GM23338 (cell line): ENCODE data around the gene MYH10. TPM values are rescaled to one million over a fixed set of nuclear protein-coding genes. Genes with fewer than 3 reads are reported as not detected.

Source experiments
- ATAC-seq: fragments of 200-7000 bp; cut with Tn5 transposase; 3 replicates; pipeline ENCODE4 v1.9.1; 2020
- DNase-seq: peaks from one replicate; pipeline ENCODE4 v3.0.0-alpha.2; 2015; ENCODE audit warnings: low spot score
- H2AFZ ChIP-seq: fragments of 200-600 bp; sonication (generic); 2 replicates; pipeline ENCODE4 v1.8.0; 2016; ENCODE audit warnings: antibody characterized with exemption, mild to moderate bottlenecking, moderate library complexity
- H3F3A ChIP-seq: fragments of 200-600 bp; sonication (generic); replicated peaks from 2 replicates; pipeline ENCODE4 v1.8.0; 2017; ENCODE audit warnings: antibody characterized with exemption, mixed run types, low read depth
- H3K27ac ChIP-seq: fragments of 200-600 bp; sonication (generic); 2 replicates; pipeline ENCODE4 v1.6.1; 2016; ENCODE audit warnings: low read depth
- H3K27me3 ChIP-seq: fragments of 200-600 bp; sonication (generic); 2 replicates; pipeline ENCODE4 v1.8.0; 2016; ENCODE audit warnings: mild to moderate bottlenecking, mixed run types, moderate library complexity; ENCODE audit not compliant: insufficient read depth
- H3K36me3 ChIP-seq: fragments of 200-600 bp; sonication (generic); 2 replicates; pipeline ENCODE4 v1.8.0; 2016; ENCODE audit warnings: mild to moderate bottlenecking; ENCODE audit not compliant: insufficient read depth
- H3K4me1 ChIP-seq: fragments of 200-600 bp; sonication (generic); 2 replicates; pipeline ENCODE4 v1.8.0; 2016; ENCODE audit warnings: mild to moderate bottlenecking, moderate library complexity; ENCODE audit not compliant: insufficient read depth
- H3K4me2 ChIP-seq: fragments of 200-600 bp; sonication (generic); 2 replicates; pipeline ENCODE4 v1.7.1; 2017; ENCODE audit warnings: mixed run types
- H3K4me3 ChIP-seq: fragments of 200-600 bp; sonication (generic); 2 replicates; pipeline ENCODE4 v1.6.1; 2016; ENCODE audit warnings: mixed run types
- H3K79me2 ChIP-seq: fragments of 200-600 bp; sonication (generic); replicated peaks from 2 replicates; pipeline ENCODE4 v1.8.0; 2017; ENCODE audit warnings: mild to moderate bottlenecking; ENCODE audit not compliant: insufficient read depth
- H3K9me2 ChIP-seq: fragments of 200-600 bp; sonication (generic); 2 replicates; pipeline ENCODE4 v1.8.0; 2017; ENCODE audit not compliant: insufficient read depth
- H4K20me1 ChIP-seq: fragments of 200-600 bp; sonication (generic); replicated peaks from 2 replicates; pipeline ENCODE4 v1.8.0; 2017; ENCODE audit warnings: mild to moderate bottlenecking; ENCODE audit not compliant: insufficient read depth
- H3K27ac Mint-ChIP-seq: 2 replicates; pipeline ENCODE4 v1.8.0; 2020; ENCODE audit warnings: inconsistent platforms, mild to moderate bottlenecking, moderate library complexity, mixed read lengths
- H3K27me3 Mint-ChIP-seq: 3 replicates; pipeline ENCODE4 v1.8.0; 2022; ENCODE audit warnings: low read depth, mild to moderate bottlenecking, moderate library complexity, mixed read lengths, inconsistent platforms; ENCODE audit not compliant: insufficient read depth, poor library complexity
- H3K36me3 Mint-ChIP-seq: 3 replicates; pipeline ENCODE4 v1.8.0; 2021; ENCODE audit warnings: low read depth, mild to moderate bottlenecking, inconsistent platforms, moderate library complexity, mixed read lengths
- H3K4me1 Mint-ChIP-seq: 3 replicates; pipeline ENCODE4 v1.8.0; 2020; ENCODE audit warnings: mild to moderate bottlenecking, inconsistent platforms, mixed read lengths
- H3K4me3 Mint-ChIP-seq: 3 replicates; pipeline ENCODE4 v1.8.0; 2021; ENCODE audit warnings: moderate library complexity, mild to moderate bottlenecking, inconsistent platforms, mixed read lengths
- H3K9me3 Mint-ChIP-seq: 3 replicates; pipeline ENCODE4 v1.8.0; 2020; ENCODE audit warnings: moderate library complexity, mild to moderate bottlenecking, inconsistent platforms, mixed read lengths
- EZH2phosphoT487 ChIP-seq: fragments of 200-600 bp; sonication (generic); IDR thresholded peaks from one replicate; pipeline ENCODE4 v1.8.1; 2018; ENCODE audit warnings: antibody characterized with exemption; ENCODE audit not compliant: unreplicated experiment
- JUNB ChIP-seq: IDR thresholded peaks from one replicate; pipeline ENCODE4 v1.6.1; 2016; ENCODE audit warnings: antibody characterized with exemption; ENCODE audit not compliant: unreplicated experiment
- NANOG ChIP-seq: IDR thresholded peaks from 2 replicates; pipeline ENCODE4 v1.6.1; 2016; ENCODE audit warnings: antibody characterized with exemption, borderline replicate concordance
- STAT1 ChIP-seq: IDR thresholded peaks from one replicate; pipeline ENCODE4 v1.6.1; 2016; ENCODE audit warnings: antibody characterized with exemption; ENCODE audit not compliant: unreplicated experiment
- ZNF331 ChIP-seq: fragments of 250-450 bp; sonication (Bioruptor Pico); IDR thresholded peaks from 2 replicates; pipeline ENCODE4 v1.5.0; 2020; ENCODE audit warnings: low read depth, mild to moderate bottlenecking, moderate library complexity
- polyA plus RNA-seq: library from polyadenylated mRNA; unstranded; fragments of >200 nt; fragmentation: Nextera tagmentation; extraction: Ambion mirVana; gene quantifications from 2 replicates; pipeline ENCODE4 v1.2.1, GENCODE V29; 2016
- total RNA-seq: library from RNA; depleted of rRNA; stranded (reverse); fragments of >200 nt; shearing (Covaris generic); gene quantifications from 2 replicates; pipeline ENCODE4 v1.2.3, GENCODE V29; 2014
- TF ChIP-seq, protein P1 (sequence below): fragments of 250-450 bp; sonication (Bioruptor Pico); IDR thresholded peaks from 2 replicates; pipeline ENCODE4 v1.5.0; 2020; ENCODE audit warnings: mild to moderate bottlenecking, moderate library complexity
- TF ChIP-seq, protein P2 (sequence below): IDR thresholded peaks from one replicate; pipeline ENCODE4 v1.6.1; 2018; ENCODE audit warnings: antibody characterized with exemption; ENCODE audit not compliant: unreplicated experiment
- TF ChIP-seq, protein P3 (sequence below), 2 experiments: fragments of 200-600 bp in 1 of 2; sonication (generic) in 1 of 2; conservative IDR thresholded peaks; 2 replicates each; pipeline versions ENCODE4 v1.5.1 to v1.6.1; 2016 to 2017; ENCODE audit warnings: antibody characterized with exemption in 2 of 2, low read depth in 2 of 2, mild to moderate bottlenecking in 2 of 2, moderate library complexity in 1 of 2

Gene MYH10
- total and polyA plus RNA-seq, 2 experiments from 2014 or later = 89.5 to 230 TPM

DNA sequence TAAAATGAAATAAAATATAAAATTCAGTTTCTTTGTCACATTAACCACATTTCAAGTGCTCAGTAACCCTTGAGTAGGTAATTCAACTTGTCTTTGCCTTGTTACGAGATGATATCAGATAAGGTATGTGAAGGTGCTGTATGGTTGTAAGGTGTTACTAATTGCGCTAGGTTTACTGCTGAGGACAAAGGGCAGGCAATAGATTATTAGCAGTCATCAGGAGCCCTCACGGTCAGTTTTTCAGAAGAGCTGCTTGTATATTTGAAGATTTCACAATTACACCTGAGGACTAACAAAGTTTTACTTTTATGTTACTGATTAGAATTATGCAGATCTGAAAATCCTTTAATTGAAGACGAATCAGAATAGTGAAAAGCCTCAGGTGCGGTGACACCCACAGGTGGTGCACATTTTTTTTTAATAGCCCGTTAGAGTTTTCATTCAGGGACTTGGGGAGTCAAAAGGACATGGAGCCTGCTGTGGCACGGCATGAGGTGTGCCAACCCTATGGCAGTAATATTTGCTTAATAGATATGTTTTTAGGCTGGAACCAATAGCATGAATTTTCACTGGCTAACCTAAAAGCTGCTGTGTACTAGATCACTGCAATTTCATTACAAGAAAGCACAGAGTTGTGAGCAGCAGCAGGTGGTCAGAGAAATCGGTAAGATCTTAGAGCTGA, 178.5 kb downstream of the MYH10 start:
- Histone ChIP-seq H2AFZ (no peak overlapping the region), H3K79me2 (no peaks in the 10 kb centered on the region), H3F3A (no peaks in the 10 kb centered on the region), H3K9me2 (no peaks in the 10 kb centered on the region), H3K4me3 (no peak overlapping the region), H3K4me1 (no peaks in the 10 kb centered on the region), H3K27me3 (no peaks in the 10 kb centered on the region), H3K27ac (no peak overlapping the region), H3K36me3 (peaks cover 36% of the 10 kb centered on the region), H4K20me1 (no peaks in the 10 kb centered on the region; the same call in 1 of the 2 replicates), H3K4me2 (no peak overlapping the region)
- Mint-ChIP-seq H3K27me3 (no peaks in the 10 kb centered on the region), H3K4me1 (peaks cover 8% of the 10 kb centered on the region), H3K27ac (no peak overlapping the region), H3K36me3 (peaks cover 52% of the 10 kb centered on the region), H3K4me3 (no peak overlapping the region), H3K9me3 (no peaks in the 10 kb centered on the region)
- ATAC-seq (no peak), DNase-seq (no peak)
- no peak for TF ChIP-seq STAT1

DNA sequence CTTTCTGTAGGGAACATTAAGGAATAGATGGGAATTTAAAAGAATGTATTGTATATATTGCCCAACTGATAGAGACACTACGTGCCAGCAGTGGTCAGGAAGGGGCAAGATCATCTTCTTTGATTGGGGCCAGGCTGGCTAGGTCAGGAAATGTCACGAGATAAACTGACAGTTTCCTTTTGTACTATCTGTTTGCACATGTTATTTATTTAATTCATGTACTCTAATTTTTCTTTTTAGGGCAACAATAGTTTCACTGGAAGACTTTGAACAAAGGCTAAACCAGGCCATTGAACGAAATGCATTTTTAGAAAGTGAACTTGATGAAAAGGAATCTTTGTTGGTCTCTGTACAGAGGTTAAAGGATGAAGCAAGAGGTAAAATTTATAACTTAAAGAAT, 182.2 kb downstream of the MYH10 start:
- Histone ChIP-seq H3K79me2 (peaks cover 2% of the 10 kb centered on the region; the same call in 1 of the 2 replicates), H3K27ac (no peak overlapping the region), H3K36me3 (peaks cover 26% of the 10 kb centered on the region), H3K4me1 (no peaks in the 10 kb centered on the region), H3K4me3 (no peak overlapping the region), H4K20me1 (no peaks in the 10 kb centered on the region; the same call in 1 of the 2 replicates), H3K27me3 (no peaks in the 10 kb centered on the region), H3K4me2 (no peak overlapping the region), H3K9me2 (no peaks in the 10 kb centered on the region), H3F3A (no peaks in the 10 kb centered on the region), H2AFZ (no peak overlapping the region)
- H3K36me3 Mint-ChIP-seq = peaks cover 37% of the 10 kb centered on the region
- ATAC-seq (no peak), DNase-seq (no peak)
- H3K9me3 Mint-ChIP-seq = no peaks in the 10 kb centered on the region
- no peak for TF ChIP-seq JUNB
- TF ChIP-seq NANOG = no peak
- TF ChIP-seq STAT1 = no peak
- TF ChIP-seq EZH2phosphoT487 = no peak
- no peak for TF ChIP-seq ZNF331 (CRISPR knock-in tag)
- TF ChIP-seq, protein P1, sequence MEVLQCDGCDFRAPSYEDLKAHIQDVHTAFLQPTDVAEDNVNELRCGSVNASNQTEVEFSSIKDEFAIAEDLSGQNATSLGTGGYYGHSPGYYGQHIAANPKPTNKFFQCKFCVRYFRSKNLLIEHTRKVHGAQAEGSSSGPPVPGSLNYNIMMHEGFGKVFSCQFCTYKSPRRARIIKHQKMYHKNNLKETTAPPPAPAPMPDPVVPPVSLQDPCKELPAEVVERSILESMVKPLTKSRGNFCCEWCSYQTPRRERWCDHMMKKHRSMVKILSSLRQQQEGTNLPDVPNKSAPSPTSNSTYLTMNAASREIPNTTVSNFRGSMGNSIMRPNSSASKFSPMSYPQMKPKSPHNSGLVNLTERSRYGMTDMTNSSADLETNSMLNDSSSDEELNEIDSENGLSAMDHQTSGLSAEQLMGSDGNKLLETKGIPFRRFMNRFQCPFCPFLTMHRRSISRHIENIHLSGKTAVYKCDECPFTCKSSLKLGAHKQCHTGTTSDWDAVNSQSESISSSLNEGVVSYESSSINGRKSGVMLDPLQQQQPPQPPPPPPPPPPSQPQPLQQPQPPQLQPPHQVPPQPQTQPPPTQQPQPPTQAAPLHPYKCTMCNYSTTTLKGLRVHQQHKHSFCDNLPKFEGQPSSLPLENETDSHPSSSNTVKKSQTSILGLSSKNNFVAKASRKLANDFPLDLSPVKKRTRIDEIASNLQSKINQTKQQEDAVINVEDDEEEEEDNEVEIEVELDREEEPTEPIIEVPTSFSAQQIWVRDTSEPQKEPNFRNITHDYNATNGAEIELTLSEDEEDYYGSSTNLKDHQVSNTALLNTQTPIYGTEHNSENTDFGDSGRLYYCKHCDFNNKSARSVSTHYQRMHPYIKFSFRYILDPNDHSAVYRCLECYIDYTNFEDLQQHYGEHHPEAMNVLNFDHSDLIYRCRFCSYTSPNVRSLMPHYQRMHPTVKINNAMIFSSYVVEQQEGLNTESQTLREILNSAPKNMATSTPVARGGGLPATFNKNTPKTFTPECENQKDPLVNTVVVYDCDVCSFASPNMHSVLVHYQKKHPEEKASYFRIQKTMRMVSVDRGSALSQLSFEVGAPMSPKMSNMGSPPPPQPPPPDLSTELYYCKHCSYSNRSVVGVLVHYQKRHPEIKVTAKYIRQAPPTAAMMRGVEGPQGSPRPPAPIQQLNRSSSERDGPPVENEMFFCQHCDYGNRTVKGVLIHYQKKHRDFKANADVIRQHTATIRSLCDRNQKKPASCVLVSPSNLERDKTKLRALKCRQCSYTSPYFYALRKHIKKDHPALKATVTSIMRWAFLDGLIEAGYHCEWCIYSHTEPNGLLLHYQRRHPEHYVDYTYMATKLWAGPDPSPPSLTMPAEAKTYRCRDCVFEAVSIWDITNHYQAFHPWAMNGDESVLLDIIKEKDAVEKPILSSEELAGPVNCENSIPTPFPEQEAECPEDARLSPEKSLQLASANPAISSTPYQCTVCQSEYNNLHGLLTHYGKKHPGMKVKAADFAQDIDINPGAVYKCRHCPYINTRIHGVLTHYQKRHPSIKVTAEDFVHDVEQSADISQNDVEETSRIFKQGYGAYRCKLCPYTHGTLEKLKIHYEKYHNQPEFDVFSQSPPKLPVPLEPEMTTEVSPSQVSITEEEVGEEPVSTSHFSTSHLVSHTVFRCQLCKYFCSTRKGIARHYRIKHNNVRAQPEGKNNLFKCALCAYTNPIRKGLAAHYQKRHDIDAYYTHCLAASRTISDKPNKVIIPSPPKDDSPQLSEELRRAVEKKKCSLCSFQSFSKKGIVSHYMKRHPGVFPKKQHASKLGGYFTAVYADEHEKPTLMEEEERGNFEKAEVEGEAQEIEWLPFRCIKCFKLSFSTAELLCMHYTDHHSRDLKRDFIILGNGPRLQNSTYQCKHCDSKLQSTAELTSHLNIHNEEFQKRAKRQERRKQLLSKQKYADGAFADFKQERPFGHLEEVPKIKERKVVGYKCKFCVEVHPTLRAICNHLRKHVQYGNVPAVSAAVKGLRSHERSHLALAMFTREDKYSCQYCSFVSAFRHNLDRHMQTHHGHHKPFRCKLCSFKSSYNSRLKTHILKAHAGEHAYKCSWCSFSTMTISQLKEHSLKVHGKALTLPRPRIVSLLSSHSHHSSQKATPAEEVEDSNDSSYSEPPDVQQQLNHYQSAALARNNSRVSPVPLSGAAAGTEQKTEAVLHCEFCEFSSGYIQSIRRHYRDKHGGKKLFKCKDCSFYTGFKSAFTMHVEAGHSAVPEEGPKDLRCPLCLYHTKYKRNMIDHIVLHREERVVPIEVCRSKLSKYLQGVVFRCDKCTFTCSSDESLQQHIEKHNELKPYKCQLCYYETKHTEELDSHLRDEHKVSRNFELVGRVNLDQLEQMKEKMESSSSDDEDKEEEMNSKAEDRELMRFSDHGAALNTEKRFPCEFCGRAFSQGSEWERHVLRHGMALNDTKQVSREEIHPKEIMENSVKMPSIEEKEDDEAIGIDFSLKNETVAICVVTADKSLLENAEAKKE (CRISPR knock-in tag) = no peak
- TF ChIP-seq, protein P2, sequence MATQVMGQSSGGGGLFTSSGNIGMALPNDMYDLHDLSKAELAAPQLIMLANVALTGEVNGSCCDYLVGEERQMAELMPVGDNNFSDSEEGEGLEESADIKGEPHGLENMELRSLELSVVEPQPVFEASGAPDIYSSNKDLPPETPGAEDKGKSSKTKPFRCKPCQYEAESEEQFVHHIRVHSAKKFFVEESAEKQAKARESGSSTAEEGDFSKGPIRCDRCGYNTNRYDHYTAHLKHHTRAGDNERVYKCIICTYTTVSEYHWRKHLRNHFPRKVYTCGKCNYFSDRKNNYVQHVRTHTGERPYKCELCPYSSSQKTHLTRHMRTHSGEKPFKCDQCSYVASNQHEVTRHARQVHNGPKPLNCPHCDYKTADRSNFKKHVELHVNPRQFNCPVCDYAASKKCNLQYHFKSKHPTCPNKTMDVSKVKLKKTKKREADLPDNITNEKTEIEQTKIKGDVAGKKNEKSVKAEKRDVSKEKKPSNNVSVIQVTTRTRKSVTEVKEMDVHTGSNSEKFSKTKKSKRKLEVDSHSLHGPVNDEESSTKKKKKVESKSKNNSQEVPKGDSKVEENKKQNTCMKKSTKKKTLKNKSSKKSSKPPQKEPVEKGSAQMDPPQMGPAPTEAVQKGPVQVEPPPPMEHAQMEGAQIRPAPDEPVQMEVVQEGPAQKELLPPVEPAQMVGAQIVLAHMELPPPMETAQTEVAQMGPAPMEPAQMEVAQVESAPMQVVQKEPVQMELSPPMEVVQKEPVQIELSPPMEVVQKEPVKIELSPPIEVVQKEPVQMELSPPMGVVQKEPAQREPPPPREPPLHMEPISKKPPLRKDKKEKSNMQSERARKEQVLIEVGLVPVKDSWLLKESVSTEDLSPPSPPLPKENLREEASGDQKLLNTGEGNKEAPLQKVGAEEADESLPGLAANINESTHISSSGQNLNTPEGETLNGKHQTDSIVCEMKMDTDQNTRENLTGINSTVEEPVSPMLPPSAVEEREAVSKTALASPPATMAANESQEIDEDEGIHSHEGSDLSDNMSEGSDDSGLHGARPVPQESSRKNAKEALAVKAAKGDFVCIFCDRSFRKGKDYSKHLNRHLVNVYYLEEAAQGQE = no peak
- TF ChIP-seq, protein P3, sequence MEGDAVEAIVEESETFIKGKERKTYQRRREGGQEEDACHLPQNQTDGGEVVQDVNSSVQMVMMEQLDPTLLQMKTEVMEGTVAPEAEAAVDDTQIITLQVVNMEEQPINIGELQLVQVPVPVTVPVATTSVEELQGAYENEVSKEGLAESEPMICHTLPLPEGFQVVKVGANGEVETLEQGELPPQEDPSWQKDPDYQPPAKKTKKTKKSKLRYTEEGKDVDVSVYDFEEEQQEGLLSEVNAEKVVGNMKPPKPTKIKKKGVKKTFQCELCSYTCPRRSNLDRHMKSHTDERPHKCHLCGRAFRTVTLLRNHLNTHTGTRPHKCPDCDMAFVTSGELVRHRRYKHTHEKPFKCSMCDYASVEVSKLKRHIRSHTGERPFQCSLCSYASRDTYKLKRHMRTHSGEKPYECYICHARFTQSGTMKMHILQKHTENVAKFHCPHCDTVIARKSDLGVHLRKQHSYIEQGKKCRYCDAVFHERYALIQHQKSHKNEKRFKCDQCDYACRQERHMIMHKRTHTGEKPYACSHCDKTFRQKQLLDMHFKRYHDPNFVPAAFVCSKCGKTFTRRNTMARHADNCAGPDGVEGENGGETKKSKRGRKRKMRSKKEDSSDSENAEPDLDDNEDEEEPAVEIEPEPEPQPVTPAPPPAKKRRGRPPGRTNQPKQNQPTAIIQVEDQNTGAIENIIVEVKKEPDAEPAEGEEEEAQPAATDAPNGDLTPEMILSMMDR (conservative IDR thresholded peaks at IDR 0.05; ENCODE audit: low read depth in 2 of 2) = no peak
- peaks cover 8% of the 10 kb centered on the region for H3K4me1 Mint-ChIP-seq
- peaks cover 2% of the 10 kb centered on the region for H3K27me3 Mint-ChIP-seq
- H3K27ac Mint-ChIP-seq = no peak overlapping the region
- no peak overlapping the region for H3K4me3 Mint-ChIP-seq
